HPDE6-E6E7 (cell line): ENCODE results near the gene KSR2.
"Not testable (repeated sequence)": the region's sequence is repeated elsewhere in the genome, so short reads cannot be mapped to it uniquely, and the experiment has no call there.

Experiments
- DNase-seq: peaks from one replicate; pipeline ENCODE4 v3.0.0; 2011; ENCODE audit warnings: missing footprints; ENCODE audit errors: extremely low spot score

The KSR2 gene

DNA sequence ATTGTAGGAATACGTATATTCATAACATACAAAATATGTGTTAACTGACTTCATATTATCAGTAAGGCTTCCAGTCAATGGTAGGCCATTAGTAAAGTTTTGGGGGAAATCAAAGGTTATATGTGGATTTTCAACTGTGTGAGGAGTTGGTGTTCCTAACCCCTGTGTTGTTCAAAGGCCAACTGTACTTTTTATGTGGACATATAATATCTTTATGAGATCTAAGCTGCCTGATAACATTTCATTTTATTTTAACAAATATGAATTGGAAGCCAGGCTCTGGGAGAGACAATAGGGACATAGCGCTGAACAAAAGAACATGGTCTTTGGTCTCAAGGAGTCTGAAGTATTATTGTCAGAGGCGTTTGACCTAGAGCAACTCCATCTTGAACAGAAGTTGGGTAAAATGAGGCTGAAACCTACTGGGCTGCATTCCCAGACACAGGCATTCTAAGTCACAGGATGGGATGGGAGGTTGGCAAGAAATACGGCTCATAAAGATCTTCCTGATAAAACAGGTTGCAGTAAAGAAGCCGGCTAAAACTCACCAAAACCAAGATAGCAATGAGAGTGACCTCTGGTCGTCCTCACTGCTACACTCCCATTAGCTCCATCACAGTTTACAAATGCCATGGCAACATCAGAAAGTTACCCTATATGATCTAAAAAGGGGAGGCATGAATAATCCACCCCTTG lies 147.2 kb downstream of the KSR2 start:
- no peak for DNase-seq

DNA sequence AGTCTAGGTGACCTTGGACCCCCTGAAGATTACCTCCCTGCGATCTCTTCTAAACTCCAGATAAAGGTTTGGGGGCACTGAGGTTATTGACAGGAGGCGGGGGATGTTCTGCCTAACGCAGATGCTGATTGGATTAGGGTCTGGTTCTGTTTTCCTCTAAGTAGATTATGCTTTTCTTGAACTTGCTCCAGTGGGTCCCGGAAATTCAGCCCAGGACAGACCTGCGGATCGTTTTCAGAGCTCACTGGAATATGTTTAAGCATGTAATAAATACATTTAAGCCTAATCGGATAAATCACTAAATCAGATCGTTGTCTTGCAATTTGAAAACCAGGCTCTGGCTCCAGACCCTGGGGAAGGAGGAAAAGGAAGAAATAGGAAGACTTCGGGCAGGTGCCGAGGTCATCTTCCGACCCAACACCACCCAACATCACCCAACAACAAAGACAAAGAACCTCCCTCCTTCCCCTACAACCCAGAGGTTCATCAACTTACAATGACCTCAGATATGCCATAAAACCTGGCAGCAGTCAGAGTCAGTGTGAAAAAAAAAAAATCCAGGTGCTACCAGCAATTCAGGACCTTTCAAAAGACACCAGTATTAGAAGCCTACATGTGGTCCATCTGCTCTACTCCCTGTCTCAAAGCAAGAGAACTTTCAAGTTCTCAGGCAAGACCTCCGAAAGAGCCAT lies 148.4 kb downstream of the KSR2 start:
- DNase-seq, result no peak

DNA sequence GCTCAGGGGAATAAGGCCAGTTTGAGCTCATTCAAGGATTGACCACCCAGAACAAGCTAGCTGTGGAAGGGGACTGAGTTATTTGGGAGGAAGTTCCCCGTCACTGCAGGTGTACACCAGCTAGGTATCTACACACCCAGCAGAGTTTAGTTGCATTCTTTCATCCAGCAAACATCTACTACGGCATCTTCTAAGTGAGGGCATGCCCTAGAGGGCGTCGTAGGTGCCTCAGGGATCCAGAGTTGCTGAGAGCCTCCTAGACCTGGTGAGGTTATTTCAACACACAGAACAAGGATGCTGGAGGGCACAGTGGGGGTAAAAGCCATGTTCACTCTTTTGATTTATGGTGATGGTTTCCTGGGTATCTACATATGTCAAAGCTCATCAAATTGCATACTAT lies 149.6 kb downstream of the KSR2 start:
- no peak for DNase-seq

DNA sequence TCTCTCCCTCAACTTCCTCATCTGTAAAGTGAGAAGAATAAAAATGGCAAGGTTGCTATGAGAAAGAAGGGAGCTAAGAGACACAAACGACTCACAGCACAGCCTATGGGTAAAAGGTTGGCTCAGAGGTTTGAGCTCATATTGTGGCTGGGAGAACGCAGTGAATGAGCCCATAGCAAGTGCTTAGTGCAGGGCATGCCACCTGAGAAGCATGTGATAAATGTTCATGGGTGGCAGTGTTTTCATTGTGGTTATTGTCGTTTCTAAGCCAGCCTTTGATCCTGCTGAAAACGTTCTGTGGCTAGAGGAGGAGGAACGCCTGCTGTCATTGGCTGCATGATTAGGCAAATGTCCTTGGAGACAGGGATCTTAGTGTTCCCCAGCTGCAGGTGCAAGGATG lies 150.4 kb downstream of the KSR2 start:
- no peak for DNase-seq

DNA sequence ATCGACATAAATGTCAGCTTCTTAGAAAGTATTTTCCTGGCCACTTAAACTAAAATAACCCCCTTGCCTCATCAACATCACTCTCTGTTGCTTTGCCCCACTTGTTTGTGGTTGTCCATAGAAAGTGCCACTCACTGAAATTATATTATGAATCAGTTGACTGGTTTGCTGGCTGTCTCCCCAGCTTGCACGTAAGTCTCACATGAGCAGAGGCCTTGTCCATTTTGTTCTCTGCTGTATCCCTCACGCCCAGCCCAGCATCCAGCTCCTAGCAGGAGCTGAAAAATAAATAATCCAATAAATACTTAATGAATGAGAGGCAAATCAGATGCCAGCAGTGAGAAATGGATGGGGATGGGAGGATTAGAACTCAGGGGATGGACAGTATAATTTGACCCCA lies 159.3 kb downstream of the KSR2 start:
- no peak for DNase-seq

DNA sequence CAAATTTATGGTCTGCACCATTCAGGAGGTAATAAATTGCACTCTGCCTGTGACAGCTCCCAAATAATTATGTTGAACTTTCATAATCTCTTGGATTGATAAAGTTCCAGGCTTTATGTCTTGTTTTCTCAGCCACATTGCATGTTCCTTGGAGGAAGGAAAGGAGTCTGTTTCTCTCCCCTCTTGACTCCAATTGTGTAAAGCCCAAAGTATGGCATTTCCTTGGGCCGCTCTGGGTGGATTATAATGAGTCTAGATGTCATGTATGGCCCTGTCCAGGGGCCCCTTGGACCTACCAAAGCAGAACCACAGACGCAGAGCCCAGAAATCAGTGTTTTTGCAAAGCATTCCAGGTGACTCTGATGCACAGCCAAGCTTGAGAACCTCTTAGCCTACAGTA lies 160.8 kb downstream of the KSR2 start:
- no peak for DNase-seq

DNA sequence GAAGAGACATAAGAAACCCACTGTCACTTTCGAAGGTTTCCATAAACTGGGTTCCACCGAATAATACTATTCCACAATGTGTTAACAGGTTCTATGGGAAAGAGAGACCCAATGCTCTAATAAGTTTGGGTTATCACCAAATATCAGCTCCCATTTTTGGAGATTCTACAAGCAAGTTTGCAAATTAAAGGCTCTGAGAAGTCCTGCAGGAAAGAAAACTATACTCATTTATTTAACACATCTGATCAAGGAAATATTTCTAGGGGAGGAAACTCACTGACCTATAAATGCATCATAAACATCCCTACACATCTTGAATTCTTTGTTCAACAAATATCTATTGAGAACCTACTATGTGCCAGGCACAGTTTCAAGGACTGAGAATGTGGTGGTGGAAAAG lies 161.4 kb downstream of the KSR2 start:
- DNase-seq, result no peak

DNA sequence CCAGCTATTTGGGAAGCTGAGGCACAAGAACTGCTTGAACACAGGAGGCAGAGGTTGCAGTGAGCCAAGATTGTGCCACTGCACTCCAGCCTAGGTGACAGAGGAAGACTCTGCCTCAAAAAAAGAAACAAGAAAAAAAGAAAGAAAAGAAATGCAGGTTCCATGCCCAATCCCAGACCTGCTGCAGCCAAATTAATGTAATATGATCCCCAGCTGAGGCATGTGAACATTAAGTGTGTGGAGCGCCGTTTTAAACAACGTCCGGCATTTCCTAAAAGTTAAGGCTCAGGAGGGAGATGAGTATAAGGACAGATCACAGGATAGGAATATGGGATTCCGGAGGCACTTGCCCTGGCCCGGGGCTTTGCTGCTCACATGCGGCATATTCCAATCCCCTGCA lies 162.9 kb downstream of the KSR2 start:
- no peak for DNase-seq

DNA sequence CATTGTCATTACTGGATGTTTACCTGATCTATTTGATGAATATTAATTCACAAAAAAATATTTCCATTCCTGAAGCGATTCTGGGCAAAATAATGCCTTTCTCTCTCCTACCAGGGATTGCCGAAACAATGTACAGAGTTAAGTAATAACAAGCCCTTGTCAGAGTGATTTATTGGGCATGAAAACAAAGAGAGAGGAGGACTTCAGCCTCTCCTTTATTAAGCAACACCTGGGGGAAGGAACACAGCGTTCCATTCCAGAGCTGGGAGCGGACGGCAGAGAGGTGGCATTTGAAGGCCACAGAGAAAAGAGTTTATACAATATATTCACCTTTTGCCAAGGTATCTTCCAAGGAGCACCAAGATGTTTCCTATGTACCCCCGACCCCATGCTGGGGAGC lies 165.8 kb downstream of the KSR2 start:
- DNase-seq, result no peak

DNA sequence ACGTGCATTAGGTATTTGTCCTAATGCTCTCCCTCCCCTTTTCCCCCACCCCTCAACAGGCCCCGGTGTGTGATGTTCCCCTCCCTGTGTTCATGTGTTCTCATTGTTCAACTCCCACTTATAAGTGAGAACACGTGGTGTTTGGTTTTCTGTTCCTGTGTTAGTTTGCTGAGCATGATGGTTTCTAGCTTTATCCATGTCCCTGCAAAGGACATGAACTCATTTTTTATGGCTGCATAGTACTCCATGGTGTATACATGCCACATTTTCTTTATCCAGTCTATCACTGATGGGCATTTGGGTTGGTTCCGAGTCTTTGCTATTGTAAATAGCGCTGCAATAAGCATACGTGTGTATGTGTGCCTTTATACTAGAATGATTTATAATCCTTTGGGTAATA lies 168.1 kb downstream of the KSR2 start:
- DNase-seq, result not testable (repeated sequence)

DNA sequence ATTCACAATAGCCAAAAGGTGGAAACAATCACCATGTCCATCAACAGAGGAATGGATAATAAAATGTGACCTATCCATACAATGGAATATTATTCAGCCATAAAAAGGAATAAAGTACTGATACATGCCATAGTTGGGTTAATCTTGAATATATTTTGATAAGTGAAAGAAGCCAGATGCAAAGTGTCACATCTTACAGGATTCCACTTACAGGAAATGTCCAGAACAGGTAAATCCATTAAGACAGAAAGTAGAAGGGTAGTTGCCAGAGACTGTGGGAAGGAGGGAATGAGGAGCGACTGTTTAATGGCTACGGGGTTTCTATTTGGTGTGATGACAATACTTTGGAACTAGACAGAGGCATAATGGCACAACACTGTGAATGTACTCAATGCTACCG lies 171.6 kb downstream of the KSR2 start:
- DNase-seq, result no peak

DNA sequence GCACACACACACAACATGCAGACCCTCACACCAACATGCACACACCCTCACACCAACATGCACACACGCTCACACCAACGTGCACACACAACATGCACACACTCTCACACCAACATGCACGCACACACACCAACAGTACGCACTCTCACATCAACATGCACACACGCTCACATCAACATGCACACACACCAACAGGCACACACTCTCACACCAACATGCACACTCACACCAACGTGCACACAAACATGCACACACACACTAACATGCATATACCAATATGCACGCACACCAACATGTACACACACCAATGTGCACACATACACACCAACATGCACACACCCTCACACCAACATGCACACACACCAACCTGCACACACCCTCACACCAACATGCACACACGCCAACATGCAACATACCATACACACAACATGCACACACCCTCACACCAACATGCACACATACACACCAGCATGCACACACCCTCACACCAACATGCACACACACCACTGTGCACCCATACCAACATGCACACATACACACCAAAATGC lies 175.8 kb downstream of the KSR2 start:
- DNase-seq, result no peak

DNA sequence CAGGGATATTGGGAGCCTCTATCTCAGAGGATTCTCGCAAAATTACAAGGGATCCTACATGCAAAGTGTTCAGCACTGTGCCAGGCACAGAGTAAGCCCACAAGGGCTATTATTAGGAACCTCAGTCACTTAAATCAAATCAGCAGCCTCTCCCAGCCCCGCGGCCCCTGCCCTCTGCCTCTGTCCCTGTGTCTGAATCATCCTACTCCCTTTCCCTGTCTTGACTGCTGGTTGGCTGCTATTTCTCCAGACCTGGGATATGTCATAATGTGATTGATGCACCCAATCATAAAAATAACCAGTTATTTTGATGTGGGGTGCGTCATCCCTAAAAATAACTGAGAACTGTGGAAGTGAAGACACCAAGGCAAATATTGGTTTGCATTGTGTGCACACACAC lies 176.3 kb downstream of the KSR2 start:
- no peak for DNase-seq

DNA sequence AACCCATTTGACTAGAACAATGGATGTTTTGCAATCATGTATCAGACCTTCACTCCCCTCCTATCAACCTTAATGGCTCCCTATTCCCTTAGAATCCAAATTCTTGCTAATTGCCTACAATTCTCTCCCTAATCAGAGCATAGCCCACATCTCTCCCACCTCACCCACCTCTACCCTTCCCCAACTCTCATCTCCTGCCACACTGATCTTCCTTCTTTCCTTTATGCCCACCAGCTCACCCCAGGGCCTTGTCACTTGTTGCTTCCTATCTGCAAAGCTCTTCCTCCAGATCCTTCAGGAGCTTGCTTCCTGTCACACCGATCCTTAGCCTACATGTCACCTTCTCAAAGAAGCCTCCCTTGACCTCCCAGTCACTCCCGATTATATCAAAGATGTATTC lies 177.8 kb downstream of the KSR2 start:
- DNase-seq, result no peak

DNA sequence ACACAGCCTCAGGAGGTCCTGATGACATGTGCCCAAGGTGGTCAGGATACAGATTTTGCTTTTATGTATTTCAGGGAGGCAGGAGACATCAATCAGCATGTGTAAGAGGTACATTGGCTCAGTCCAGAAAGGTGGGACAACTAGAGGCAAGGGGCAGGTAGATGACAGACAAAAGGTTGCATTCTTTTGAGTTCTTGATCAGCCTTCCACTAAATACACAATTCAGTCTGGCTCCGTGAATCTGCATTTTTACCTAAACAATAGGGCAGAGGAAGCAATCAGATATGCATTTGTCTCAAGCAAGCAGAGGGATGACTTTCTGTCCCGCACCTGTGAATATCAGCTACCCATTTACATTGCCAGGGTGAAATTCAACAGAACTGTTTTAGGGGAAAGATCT lies 178.6 kb downstream of the KSR2 start:
- DNase-seq, result no peak

DNA sequence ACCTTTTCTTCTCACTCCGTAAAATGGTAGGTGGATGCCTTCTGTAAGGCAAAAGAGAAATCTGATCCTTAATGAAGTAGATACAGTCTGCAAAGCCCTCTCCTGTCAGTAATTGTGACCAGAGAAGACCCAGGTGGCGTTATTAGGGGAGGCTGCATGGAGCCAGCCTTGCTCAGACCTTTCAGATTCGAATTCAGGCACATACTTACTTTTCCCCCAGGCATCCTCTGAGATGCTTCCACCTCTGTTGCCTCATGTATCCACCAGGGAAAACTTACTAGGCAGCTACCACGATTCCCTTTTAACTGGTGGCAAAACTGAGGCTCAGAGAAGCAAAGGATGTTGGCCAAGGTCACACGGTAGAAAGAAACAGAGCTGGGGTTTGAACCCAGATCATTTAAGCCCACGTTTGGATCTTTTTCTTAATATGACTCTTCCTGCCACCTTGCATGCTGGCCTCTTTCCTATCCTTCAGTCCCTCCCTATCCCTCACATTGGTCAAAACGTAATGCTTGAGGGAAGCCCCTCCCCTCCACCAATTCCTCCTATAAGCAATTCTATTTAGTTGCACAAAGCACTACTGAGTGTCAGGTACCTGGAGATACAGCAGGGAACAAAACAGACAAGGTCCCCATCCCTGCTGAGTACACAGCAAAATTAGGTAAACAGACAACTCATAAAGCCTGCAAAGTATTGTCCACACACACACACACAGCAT lies 179.4 kb downstream of the KSR2 start:
- no peak for DNase-seq

DNA sequence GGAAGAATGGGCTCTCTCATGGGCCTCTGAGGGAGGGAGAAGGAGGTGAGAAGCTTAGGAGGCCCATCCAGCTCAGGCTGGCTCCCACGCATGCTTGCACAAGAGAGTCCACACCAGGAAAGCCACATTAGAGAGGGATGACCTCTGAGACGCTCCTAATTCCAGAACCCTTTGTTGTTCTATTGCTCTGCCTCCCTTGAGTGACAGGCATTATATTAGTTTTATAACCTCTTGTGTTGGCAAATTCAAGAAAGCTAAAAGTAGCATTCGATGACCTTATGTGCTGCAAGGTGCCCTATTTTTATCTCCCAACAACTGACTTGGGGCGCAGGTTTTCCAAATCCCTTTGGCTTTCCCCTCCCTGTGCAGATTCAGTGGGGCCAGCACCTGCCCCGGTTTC lies 190.1 kb downstream of the KSR2 start:
- DNase-seq, result no peak

DNA sequence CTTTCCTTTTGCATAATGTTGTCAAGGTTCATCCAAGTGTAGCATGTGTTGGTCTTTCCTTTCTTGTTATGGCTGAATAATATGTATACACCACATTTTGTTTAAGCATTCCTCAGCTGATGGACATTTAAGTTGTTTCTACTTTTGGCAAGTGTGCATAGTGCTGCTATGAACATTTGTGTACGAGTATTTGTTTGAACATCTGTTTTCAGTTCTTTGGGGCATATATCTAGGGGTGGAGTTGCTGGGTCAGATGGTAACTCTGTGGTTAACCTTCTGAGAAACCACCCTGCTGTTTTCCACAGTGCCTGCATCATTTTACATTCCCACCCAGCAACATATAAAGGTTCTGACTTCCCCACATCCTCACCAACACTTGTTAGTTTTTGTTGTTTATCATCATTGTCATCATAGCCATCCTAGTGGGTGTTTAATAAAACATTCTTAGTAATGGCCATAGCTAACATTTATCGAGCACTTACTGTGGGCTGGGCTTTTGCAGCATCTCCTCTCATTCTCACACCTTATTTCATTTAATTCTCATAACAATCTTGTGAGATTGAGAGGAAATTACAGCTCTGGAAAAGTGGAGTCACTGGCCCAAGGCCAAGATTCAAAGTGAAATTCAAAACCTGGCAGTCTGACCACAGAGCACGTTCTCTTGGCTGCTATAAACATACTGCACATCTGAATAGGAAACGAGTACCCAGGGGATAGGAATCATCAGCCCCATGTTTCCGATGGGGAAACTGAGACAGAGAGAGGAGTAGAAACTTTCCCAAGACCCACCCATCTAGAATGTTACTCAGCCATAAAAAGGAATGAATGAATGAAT lies 193.6 kb downstream of the KSR2 start:
- no peak for DNase-seq

DNA sequence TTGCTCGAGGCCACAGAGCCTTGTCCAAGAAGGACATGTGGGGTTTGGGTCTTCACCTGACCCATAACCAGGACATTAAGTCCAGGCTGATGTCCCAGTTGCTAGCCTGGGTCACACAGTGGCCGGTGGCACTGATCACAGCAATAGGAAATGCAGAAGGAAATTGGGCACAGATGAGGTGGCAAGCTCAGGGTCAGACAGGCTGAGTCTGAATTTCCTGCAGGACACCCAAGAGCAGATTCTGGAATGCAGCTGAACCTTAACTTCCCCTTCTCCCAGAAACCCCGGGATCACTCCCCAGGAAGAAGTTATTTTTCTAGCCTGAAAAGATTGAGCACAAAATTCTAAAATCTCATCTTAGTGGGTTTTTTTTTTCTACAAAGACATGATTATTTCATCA lies 199.9 kb downstream of the KSR2 start:
- no peak for DNase-seq

DNA sequence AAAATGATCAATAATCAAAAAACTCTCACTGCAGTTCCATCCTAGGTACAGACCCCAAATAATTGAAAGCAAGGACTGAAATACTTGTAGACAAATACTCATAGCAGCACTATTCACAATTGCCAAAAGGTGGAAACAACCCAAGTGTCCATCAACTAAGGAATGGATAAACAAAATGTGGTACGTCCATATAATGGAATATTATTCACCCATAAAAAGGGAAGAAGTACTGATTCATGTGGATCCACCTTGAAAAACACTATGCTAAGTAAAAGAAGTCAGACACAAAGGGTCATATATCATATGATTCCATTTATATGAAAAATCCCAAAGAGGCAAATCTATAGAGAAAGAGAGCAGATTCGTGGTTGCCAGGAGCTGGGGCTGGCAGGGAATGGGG lies 202.8 kb downstream of the KSR2 start:
- no peak for DNase-seq

DNA sequence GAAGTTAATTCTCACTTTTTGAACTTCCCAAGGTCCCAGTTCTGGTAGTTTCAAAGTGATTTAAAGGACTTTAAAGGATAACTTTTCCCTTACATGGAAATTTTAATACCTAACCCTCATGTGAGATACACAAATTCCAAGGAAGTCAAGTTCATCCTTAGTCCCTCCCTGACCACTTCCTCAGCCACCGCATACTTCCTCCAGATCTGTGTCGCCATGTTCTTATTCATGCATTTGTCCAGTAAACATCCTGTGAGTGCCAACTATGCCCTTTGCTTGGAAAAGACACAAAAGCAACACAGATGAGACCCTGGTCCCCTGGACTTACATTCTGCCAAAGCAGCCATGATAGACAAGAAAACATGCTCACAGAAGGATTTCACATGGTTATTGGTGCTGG lies 206.6 kb downstream of the KSR2 start:
- DNase-seq, result no peak

DNA sequence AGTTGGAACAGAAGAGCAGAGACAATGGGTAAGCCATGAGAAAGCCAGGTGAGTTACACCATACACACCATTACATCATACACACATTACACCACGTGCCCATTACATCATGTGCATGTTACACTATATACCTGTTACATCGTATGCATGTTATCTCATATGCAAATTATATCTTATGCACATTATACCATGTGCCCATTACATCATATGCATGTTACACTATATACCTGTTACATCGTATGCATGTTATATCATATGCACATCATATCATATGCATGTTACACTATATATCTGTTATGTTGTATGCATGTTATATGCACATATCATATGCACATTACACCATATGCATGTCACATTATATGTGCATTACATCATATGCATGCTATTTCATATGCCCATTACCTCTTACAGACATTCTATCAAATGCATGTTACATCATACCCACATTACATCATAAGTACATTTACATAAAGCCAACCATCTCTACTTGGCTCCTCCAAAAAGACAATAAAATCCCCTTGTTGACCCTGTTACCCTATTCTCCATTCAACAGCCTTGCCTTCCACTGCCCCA lies 207.2 kb downstream of the KSR2 start:
- no peak for DNase-seq
